Ishikawa (cell line): ENCODE results near the gene DNAJC6.

Experiments used
- EP300 ChIP-seq: IDR thresholded peaks from 2 replicates; pipeline ENCODE4 v1.6.1; 2012; ENCODE audit warnings: borderline replicate concordance
- RAD21 ChIP-seq: IDR thresholded peaks from 2 replicates; pipeline ENCODE4 v1.6.1; 2012; ENCODE audit warnings: low read depth
- TF ChIP-seq, protein P1 (sequence below): IDR thresholded peaks from 2 replicates; pipeline ENCODE4 v1.6.1; 2012

DNA sequence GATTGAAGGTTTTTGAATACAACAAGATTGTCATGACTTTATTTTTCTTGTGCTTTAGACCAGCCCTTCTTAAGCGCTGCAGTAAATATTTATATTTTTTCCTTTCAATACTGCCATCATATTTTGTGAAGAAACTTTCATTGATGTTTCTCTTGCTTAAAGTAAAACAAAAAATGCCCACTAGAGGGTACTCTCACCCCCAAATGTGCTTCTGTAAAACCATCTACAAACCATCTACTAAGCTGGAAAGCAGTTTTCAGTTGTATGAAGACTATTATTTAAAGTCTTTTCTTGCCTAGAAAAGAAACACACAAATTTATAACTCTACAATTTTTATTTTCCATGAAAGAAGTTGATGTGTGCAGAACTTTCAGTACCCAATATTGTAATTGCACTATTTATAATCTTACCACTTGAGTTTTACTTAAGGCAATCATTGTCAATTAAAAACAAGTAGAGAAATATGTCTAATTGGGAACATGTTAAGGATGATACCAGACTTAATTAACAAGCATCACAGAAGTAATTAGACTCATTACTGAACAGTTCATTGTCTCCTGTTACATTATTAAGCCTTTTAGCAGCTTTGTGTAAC is 121.9 kb downstream of the DNAJC6 start:
- TF ChIP-seq EP300 = no peak
- TF ChIP-seq, protein P1, sequence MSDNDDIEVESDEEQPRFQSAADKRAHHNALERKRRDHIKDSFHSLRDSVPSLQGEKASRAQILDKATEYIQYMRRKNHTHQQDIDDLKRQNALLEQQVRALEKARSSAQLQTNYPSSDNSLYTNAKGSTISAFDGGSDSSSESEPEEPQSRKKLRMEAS = no peak
- peak; percentile 36; the same call in 1 of the 2 replicates for TF ChIP-seq RAD21
